Astrocyte (in vitro differentiated cells and primary cell): ENCODE results near the gene GLT8D1.

Experiments
- EZH2 ChIP-seq: IDR thresholded peaks from 2 replicates; pipeline ENCODE4 v1.6.1; 2012; ENCODE audit warnings: mild to moderate bottlenecking, low read length, inconsistent platforms; ENCODE audit not compliant: insufficient read depth
- TF ChIP-seq, protein P1 (sequence below): IDR thresholded peaks from 2 replicates; pipeline ENCODE4 v1.5.1; 2011; ENCODE audit warnings: low read depth, mild to moderate bottlenecking, inconsistent platforms, low read length, moderate library complexity; ENCODE audit not compliant: insufficient read depth

DNA sequence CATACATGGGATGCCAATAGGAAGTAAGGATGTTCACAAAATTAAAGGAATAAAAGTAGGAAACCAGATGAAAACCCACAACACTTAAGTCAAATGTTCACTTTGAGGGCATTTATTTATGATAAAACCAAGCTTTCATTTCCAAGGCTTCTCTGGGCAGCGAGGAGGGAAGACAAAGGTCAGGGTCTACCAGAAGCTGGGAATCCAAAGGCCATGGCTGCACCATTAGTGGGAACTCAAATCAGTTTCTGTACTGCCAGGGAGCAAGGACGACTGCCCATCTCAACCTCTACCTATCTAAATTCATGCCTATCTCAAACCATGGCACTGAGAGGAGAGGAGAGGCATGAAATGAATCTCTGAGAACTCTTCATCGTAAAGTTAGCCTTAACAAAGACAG is 42.5 kb downstream of the GLT8D1 start:
- TF ChIP-seq, protein P1, sequence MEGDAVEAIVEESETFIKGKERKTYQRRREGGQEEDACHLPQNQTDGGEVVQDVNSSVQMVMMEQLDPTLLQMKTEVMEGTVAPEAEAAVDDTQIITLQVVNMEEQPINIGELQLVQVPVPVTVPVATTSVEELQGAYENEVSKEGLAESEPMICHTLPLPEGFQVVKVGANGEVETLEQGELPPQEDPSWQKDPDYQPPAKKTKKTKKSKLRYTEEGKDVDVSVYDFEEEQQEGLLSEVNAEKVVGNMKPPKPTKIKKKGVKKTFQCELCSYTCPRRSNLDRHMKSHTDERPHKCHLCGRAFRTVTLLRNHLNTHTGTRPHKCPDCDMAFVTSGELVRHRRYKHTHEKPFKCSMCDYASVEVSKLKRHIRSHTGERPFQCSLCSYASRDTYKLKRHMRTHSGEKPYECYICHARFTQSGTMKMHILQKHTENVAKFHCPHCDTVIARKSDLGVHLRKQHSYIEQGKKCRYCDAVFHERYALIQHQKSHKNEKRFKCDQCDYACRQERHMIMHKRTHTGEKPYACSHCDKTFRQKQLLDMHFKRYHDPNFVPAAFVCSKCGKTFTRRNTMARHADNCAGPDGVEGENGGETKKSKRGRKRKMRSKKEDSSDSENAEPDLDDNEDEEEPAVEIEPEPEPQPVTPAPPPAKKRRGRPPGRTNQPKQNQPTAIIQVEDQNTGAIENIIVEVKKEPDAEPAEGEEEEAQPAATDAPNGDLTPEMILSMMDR: no peak
- no peak for TF ChIP-seq EZH2
